AG09319 (cell line): ENCODE data around the gene PXMP4.

Source experiments
- DNase-seq: peaks from one replicate; pipeline ENCODE4 v3.0.0-alpha.2; 2010; ENCODE audit warnings: low read depth; ENCODE audit errors: extremely low read depth
- CTCF ChIP-seq: IDR thresholded peaks from 2 replicates; pipeline ENCODE4 v1.5.1; 2011; ENCODE audit warnings: low read depth, mild to moderate bottlenecking, inconsistent platforms, low read length, moderate library complexity

Gene PXMP4

DNA sequence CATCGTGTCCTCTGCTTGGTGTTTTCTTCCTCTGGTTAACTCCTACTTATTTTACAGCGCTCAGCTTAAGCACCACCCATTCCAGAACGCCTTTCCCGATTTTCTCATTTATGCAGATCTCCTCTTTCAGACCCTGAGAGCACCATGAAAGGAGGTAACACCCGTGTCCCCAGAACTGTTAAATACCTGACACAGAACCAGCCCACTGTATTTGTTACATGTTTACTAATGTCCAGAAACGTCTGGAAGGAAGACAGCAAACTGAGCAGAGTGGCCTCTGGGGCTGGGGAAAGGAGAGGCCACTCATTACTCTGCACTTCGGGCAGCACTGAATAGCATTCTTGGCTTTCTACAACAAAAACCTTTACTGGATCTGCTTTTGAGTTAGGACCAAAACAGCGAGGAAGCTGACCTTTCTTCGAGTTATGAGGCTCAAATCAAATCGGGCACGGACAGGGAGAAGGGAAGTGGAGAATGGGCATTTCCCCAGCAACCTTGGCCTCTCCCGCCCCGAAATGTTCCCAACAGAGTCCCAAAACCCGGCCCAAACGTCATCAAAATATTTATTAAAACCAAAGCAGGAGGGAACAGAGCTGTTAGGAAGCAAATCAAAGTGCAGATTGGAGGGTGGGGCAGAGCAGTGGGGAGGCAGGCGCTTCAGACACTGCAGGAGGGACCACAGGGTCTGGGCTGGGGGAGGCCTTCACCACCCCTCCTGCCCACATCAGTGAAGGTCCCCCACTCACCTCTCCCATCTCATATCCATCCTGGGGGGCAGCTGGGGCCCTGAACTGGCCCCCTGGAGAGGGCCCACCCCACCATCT is 44.8 kb downstream of the PXMP4 start:
- no peak for DNase-seq
- no peak for TF ChIP-seq CTCF

DNA sequence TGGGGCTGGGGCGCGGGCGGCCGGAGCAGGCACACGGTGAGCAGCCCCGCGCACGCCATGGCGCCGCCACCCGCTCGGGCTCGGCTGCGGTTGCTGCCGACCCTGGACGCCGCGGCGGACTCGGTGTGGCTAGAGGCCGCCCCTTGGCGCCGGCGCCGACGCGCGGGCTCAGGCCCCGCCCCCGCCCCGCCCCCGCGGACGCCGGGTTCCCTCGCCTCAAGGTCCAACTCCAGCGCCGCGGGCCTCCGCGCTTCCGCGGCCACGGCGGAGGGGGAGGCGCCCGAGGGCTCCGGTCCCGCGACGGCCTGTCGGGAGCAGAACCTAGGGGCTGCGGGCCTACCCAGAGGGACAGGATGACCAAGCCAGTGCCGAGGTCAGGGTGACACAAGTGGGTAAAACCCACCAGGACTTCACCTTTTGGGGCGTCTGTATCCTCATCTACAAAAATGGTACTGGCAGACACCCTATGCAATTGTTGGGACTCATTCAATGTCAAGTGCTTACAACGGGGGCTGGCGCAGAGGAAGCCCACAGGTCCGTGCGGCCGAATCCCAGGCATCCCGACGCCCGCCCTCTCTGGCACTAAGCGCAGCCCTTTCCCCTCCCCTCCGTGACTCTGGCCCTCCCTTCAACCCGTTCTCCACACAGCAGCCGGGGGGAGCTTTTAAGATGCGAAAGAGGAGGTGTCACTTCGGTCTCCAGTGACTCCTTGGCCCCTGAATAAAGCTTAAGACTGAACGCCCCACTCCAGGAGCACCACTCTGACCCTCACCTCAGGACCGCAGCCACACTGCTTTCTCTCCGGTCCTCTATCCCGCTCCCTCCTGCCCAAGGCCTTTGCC is 45.6 kb downstream of the PXMP4 start, which contains the start of gene NECAB3:
TSS of gene NECAB3 (minus strand) at position 135 of the 842 bp plus-strand sequence. CDS start at position 59, 76 bp downstream.
- no peak for TF ChIP-seq CTCF
- no peak for DNase-seq

- TF ChIP-seq CTCF: no peak
- DNase-seq: no peak
Observed at GRCh38 chr20:33673410-33674293, 46.5 kb downstream of the PXMP4 start.

DNA sequence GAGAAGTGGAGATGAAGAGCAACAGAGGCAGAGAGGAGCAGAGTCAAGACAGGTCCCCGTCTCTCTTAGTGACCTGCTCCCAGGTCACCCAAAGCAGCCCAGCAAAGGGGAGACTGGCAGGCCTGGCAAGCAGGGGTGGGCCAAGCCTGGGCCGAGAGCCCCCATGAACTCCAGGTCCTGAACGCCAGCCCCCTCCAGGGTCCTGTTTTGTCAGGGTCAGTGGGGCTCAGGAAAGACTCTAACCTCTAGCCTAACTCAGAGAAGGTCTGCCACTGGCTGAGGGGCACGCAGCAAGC is 47.0 kb downstream of the PXMP4 start:
- no peak for TF ChIP-seq CTCF
- DNase-seq: no peak

GRCh38 chr20:33672426-33673113 is 47.5 kb downstream of the PXMP4 start:
- no peak for DNase-seq
- no peak for TF ChIP-seq CTCF

- no peak for DNase-seq
- TF ChIP-seq CTCF: no peak
Observed at GRCh38 chr20:33671573-33672288, 48.4 kb downstream of the PXMP4 start.
